ENCODE results near the gene KLHL8.

KLHL8 gene

GRCh38 chr4:87179751-87180150 is 40.7 kb downstream of the KLHL8 start:
- DNase-seq (ENCODE audit: extremely low read depth, low read depth) = no peak
- TF ChIP-seq CTCF (IDR thresholded peaks at IDR 0.05; ENCODE audit: low read depth, low read length) = no peak

DNA sequence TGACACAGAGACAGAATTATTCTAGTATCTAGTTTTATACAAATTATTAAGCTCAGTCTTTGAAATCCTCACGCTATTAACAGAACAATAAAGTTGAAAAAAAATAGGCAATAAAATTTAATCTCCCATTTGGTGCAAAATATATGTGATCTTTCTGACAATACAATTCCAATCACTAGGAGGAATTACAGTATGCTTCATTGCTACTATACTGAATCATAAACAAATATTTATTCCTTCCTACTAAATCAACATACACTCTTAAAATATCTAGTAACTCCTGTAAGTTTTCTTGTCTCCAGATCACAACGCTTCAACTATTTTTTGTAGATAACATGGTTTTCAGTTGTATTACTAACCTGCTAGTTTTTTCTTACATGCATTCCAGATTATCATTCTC is 45.7 kb downstream of the KLHL8 start:
- no peak for DNase-seq (ENCODE audit: extremely low read depth, low read depth)
- no peak for TF ChIP-seq CTCF (IDR thresholded peaks at IDR 0.05; ENCODE audit: low read depth, low read length)

DNA sequence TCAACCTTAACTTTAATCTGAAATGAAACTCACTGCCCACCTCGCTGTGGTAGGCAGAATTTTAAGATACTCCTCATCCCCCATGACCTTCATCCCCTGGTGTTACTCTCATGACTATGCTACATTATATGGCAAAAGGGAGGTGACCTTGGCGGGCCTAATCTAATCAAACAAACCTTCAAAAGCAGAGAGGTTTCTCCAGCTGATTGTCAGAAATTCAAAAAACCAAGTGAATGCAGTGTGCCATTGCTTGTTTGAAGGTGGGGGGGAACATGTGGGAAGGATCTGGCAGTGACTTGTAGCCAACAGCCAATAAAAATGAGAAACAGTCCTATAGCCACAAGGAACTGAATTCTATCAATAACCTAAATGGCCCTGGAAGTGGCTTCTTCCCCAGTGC is 48.5 kb downstream of the KLHL8 start:
- DNase-seq (ENCODE audit: extremely low read depth, low read depth) = no peak
- no peak for TF ChIP-seq CTCF (IDR thresholded peaks at IDR 0.05; ENCODE audit: low read depth, low read length)

- TF ChIP-seq CTCF (IDR thresholded peaks at IDR 0.05; ENCODE audit: low read depth, low read length) = no peak
- DNase-seq (ENCODE audit: extremely low read depth, low read depth) = no peak
Observed at GRCh38 chr4:87166296-87166854, 54.0 kb downstream of the KLHL8 start.

DNA sequence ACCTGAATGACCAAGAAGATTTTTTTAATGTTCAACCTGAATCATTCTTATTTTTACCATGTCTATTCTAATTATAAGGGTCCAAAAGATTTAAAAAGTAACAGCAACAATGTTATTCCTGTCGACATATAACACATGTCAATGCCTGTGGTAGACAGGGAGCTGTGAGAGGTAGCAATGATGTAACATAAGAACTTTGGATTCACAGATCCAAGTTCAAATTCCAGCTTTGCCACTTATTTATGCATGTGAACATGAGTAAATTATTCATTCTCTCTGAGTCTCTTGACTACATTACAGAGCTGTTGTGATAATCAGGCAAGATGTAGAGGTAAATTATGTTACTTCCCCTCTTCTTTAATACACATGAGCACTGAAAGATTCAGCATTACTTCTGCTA is 54.5 kb downstream of the KLHL8 start:
- no peak for TF ChIP-seq CTCF (IDR thresholded peaks at IDR 0.05; ENCODE audit: low read depth, low read length)
- DNase-seq (ENCODE audit: extremely low read depth, low read depth) = no peak

DNA sequence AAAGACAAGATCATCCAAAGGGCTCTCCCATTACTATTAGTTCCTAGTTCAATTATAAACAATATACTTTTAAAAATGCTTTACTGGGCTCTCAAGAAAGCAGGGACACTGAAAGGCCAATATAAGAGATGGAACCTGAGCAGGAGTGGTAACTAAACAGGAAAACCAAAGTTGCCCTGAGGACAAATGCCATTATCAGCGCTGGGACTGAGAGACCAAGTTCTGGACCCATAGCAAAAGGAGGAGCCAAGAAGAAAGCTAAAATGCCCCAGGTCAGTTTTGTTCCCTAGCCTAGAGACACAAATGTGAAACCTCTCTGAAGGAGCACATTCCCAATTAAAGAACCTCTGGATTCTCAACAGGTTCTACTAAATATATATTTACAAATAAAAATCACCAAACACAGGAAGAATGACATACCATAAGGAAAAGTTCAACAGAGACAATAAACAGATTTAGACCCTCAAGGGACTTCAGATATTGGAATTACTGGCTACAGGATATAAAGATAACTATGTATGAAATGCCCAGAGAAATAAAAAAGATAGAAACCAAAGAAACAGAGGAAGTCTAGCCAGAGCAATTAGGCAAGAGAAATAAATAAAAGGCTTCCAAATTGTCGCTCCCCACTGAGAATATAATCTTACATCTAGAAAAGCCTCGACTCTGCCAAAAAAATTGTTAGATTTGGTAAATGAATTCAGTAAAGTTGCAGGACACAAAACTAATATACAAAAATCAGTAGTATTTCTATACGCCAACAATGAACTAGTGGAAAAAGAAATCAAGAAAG is 67.1 kb downstream of the KLHL8 start:
- no peak for TF ChIP-seq CTCF (IDR thresholded peaks at IDR 0.05; ENCODE audit: low read depth, low read length)
- DNase-seq (ENCODE audit: extremely low read depth, low read depth) = no peak

GRCh38 chr4:87152310-87153041 is 67.9 kb downstream of the KLHL8 start:
- TF ChIP-seq CTCF (IDR thresholded peaks at IDR 0.05; ENCODE audit: low read depth, low read length) = no peak
- no peak for DNase-seq (ENCODE audit: extremely low read depth, low read depth)
